Keratinocyte (primary cell): ENCODE results near the gene MYO1C. TPM values are rescaled to one million over a fixed set of nuclear protein-coding genes. Genes with fewer than 3 reads are reported as not detected.

Source experiments
- DNase-seq: peaks from one replicate; pipeline ENCODE4 v3.0.0-alpha.2; 2011; ENCODE audit warnings: low read depth, missing footprints, low spot score
- FAIRE-seq: peaks from 2 replicates; lab custom pipeline; 2011; peaks lifted over from hg19 to GRCh38; lab: Jason Lieb, UNC
- H2AFZ ChIP-seq: 2 replicates; pipeline ENCODE4 v1.6.0; 2012; ENCODE audit warnings: low read length, control low read depth, inconsistent platforms; ENCODE audit not compliant: control insufficient read depth
- H3K27ac ChIP-seq: 2 replicates; pipeline ENCODE4 v1.5.1; 2011; ENCODE audit warnings: low read length; ENCODE audit not compliant: control insufficient read depth, insufficient read depth
- H3K27me3 ChIP-seq: 3 replicates; pipeline ENCODE4 v1.6.0; 2011; ENCODE audit warnings: low read length; ENCODE audit not compliant: control insufficient read depth, insufficient read depth; ENCODE audit errors: extremely low read depth
- H3K36me3 ChIP-seq, 2 experiments: 2 replicates in 1 of 2; 3 replicates in 1 of 2; pipeline ENCODE4 v1.5.1; 2011; ENCODE audit warnings: low read length in 2 of 2, mild to moderate bottlenecking in 1 of 2; ENCODE audit not compliant: control insufficient read depth in 2 of 2, insufficient read depth in 2 of 2; ENCODE audit errors: extremely low read depth in 1 of 2
- H3K4me1 ChIP-seq: 3 replicates; pipeline ENCODE4 v1.5.1; 2011; ENCODE audit warnings: low read length; ENCODE audit not compliant: control insufficient read depth, insufficient read depth; ENCODE audit errors: extremely low read depth
- H3K4me2 ChIP-seq: 3 replicates; pipeline ENCODE4 v1.6.0; 2011; ENCODE audit warnings: low read depth, low read length; ENCODE audit not compliant: control insufficient read depth, insufficient read depth; ENCODE audit errors: extremely low read depth
- H3K4me3 ChIP-seq, 3 experiments: fragments of 200-600 bp in 1 of 3; sonication (generic) in 1 of 3; 2 replicates in 2 of 3; 3 replicates in 1 of 3; pipeline ENCODE4 v1.5.1; 2011 to 2016; ENCODE audit warnings: low read length in 3 of 3, mild to moderate bottlenecking in 3 of 3, control low read depth in 2 of 3, inconsistent platforms in 1 of 3, low read depth in 1 of 3, mixed read lengths in 1 of 3, mixed run types in 1 of 3, moderate library complexity in 1 of 3; ENCODE audit not compliant: control insufficient read depth in 2 of 3, insufficient read depth in 2 of 3; ENCODE audit errors: extremely low read depth in 1 of 3
- H3K79me2 ChIP-seq: 2 replicates; pipeline ENCODE4 v1.6.0; 2012; ENCODE audit warnings: low read length; ENCODE audit not compliant: control insufficient read depth, insufficient read depth
- H3K9ac ChIP-seq: 3 replicates; pipeline ENCODE4 v1.6.0; 2011; ENCODE audit warnings: low read length; ENCODE audit not compliant: control insufficient read depth, insufficient read depth; ENCODE audit errors: extremely low read depth
- H3K9me1 ChIP-seq: 3 replicates; pipeline ENCODE4 v1.6.0; 2011; ENCODE audit warnings: low read length; ENCODE audit not compliant: control insufficient read depth, insufficient read depth; ENCODE audit errors: extremely low read depth
- H3K9me3 ChIP-seq: 2 replicates; pipeline ENCODE4 v1.5.1; 2012; ENCODE audit warnings: low read depth, low read length; ENCODE audit not compliant: control insufficient read depth
- H4K20me1 ChIP-seq: 3 replicates; pipeline ENCODE4 v1.6.0; 2011; ENCODE audit warnings: low read length; ENCODE audit not compliant: control insufficient read depth, insufficient read depth; ENCODE audit errors: extremely low read depth
- EZH2 ChIP-seq: IDR thresholded peaks from one replicate; pipeline ENCODE4 v1.6.1; 2012; ENCODE audit warnings: inconsistent platforms, mild to moderate bottlenecking, low read length, moderate library complexity
- dilution Hi-C: fragments of 300-500 bp; cut with MboI; formaldehyde crosslinking; loops from one replicate; pipeline ENCODE4 v1.7.0; 2020; ENCODE audit warnings: low sequenced_read_pairs; ENCODE audit not compliant: extremely low pct_ligation_motif_present
- polyA plus RNA-seq, 5 experiments: library from polyadenylated mRNA; depleted of rRNA in 3 of 5; stranded (reverse) in 3 of 5; stranded (forward) in 1 of 5; unstranded in 1 of 5; fragments of >200 nt; gene quantifications; 1 replicate in 1 of 5; 2 replicates in 3 of 5; 3 replicates in 1 of 5; pipeline versions ENCODE4 v1.2.1 to v1.2.3, GENCODE V29; 2011 to 2012; ENCODE audit warnings: missing spikeins in 2 of 5, low read depth in 1 of 5, low replicate concordance in 1 of 5
- TF ChIP-seq, protein P1 (sequence below), 3 experiments: IDR thresholded peaks in 1 of 3; conservative IDR thresholded peaks in 1 of 3; optimal IDR thresholded peaks in 1 of 3; 2 replicates in 2 of 3; 3 replicates in 1 of 3; pipeline versions ENCODE3 to v1.5.1; 2011; ENCODE audit warnings: low read length in 3 of 3, mild to moderate bottlenecking in 3 of 3, moderate library complexity in 2 of 3, control low read depth in 1 of 3, inconsistent platforms in 1 of 3; ENCODE audit not compliant: insufficient read depth in 2 of 3; ENCODE audit errors: extremely low read depth in 1 of 3

Gene MYO1C
- polyA plus RNA-seq, 1 donor (not counting 4 experiments of a cell fraction or from before 2014, with no cell fraction given) = 101 TPM

DNA sequence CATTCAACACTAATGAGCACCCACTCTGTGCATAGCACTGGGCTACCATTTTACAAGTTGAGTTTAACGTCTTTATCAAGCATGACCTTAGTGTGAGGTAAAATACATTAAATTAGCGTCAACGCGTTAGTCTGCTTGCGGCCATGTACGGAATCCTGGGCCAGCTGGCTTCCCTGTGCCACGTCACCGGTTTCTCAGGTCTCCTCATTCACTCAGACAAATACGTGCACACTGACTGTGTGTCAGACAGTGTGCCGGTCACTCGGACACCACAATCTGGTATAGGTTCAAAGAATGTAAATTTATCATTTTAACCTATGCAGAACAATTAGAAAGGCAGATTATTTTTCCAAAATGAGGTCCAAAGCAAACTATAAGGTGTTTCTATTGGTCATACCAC is 71.0 kb downstream of the MYO1C start:
- H3K4me3 ChIP-seq = no peak overlapping the region
- H3K9me3 ChIP-seq = no peaks in the 10 kb centered on the region
- dilution Hi-C loops = no loop called here
- peaks cover 3% of the 10 kb centered on the region for H3K9me1 ChIP-seq
- H3K27me3 ChIP-seq = no peaks in the 10 kb centered on the region
- H3K9ac ChIP-seq = no peak overlapping the region
- H3K4me2 ChIP-seq = no peak overlapping the region
- H4K20me1 ChIP-seq = peaks cover 12% of the 10 kb centered on the region
- H3K36me3 ChIP-seq = peaks cover 15 to 31% of the 10 kb centered on the region in 2 experiments
- no peak overlapping the region for H3K27ac ChIP-seq
- FAIRE-seq (peak; percentile 5), DNase-seq (no peak)
- H3K4me1 ChIP-seq = peaks cover 18% of the 10 kb centered on the region
- TF ChIP-seq, protein P1, sequence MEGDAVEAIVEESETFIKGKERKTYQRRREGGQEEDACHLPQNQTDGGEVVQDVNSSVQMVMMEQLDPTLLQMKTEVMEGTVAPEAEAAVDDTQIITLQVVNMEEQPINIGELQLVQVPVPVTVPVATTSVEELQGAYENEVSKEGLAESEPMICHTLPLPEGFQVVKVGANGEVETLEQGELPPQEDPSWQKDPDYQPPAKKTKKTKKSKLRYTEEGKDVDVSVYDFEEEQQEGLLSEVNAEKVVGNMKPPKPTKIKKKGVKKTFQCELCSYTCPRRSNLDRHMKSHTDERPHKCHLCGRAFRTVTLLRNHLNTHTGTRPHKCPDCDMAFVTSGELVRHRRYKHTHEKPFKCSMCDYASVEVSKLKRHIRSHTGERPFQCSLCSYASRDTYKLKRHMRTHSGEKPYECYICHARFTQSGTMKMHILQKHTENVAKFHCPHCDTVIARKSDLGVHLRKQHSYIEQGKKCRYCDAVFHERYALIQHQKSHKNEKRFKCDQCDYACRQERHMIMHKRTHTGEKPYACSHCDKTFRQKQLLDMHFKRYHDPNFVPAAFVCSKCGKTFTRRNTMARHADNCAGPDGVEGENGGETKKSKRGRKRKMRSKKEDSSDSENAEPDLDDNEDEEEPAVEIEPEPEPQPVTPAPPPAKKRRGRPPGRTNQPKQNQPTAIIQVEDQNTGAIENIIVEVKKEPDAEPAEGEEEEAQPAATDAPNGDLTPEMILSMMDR (optimal IDR thresholded peaks at IDR 0.05 in 1 of 3, IDR thresholded peaks at IDR 0.05 in 1 of 3, conservative IDR thresholded peaks at IDR 0.05 in 1 of 3; ENCODE audit: extremely low read depth in 1 of 3, insufficient read depth in 2 of 3, low read length in 3 of 3) = no peak
- TF ChIP-seq EZH2 = no peak
- no peak overlapping the region for H2AFZ ChIP-seq
- H3K79me2 ChIP-seq = peaks cover 45% of the 10 kb centered on the region

DNA sequence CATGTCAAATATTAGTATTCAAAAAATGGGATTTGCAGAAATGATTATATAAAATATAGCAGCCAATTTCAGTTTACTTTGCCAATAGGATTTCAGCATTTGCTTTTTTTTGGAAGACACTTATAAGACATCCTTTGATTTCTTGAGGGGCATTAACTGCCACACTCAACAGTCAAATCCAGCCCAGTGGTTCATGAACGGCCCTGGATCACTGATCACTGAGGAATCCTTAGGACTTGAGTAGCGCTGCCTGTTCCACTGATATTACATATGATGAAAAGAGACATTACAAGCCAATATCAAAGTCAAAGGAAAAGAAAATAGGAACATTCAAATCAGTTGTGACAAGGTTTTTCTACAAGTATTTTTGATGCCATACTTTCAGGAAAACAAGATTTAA is 71.5 kb downstream of the MYO1C start:
- H3K4me1 ChIP-seq = peaks cover 18% of the 10 kb centered on the region
- no peak overlapping the region for H3K9ac ChIP-seq
- dilution Hi-C loops = no loop called here
- H2AFZ ChIP-seq = no peak overlapping the region
- H4K20me1 ChIP-seq = peaks cover 12% of the 10 kb centered on the region
- no peak overlapping the region for H3K27ac ChIP-seq
- no peak overlapping the region for H3K4me2 ChIP-seq
- peaks cover 11 to 27% of the 10 kb centered on the region in 2 experiments for H3K36me3 ChIP-seq
- no peak for DNase-seq
- no peak overlapping the region for H3K4me3 ChIP-seq
- peaks cover 40% of the 10 kb centered on the region for H3K79me2 ChIP-seq
- H3K27me3 ChIP-seq = no peaks in the 10 kb centered on the region
- no peak for TF ChIP-seq EZH2
- TF ChIP-seq, protein P1 (optimal IDR thresholded peaks at IDR 0.05 in 1 of 3, IDR thresholded peaks at IDR 0.05 in 1 of 3, conservative IDR thresholded peaks at IDR 0.05 in 1 of 3; ENCODE audit: extremely low read depth in 1 of 3, insufficient read depth in 2 of 3, low read length in 3 of 3) = no peak
- H3K9me3 ChIP-seq = no peaks in the 10 kb centered on the region
- peaks cover 3% of the 10 kb centered on the region for H3K9me1 ChIP-seq
- no peak for FAIRE-seq
